Stromal cell of bone marrow (primary cell): Measurements from ENCODE around the gene PIEZO1.
"Not testable (repeated sequence)": the region's sequence is repeated elsewhere in the genome, so short reads cannot be mapped to it uniquely, and the experiment has no call there.

Experiments
- DNase-seq: peaks from one replicate; pipeline ENCODE4 v3.0.0-alpha.2; 2012; ENCODE audit warnings: low read depth

Gene PIEZO1

GRCh38 chr16:88805340-88805715, 20.3 kb upstream of the PIEZO1 start:
- DNase-seq = no peak

- DNase-seq = no peak
These were observed 19.7 kb upstream of the PIEZO1 start for GRCh38 chr16:88804552-88805339.

- DNase-seq = no peak
These were observed 19.1 kb upstream of the PIEZO1 start for GRCh38 chr16:88804173-88804551.

GRCh38 chr16:88803264-88803987, 18.4 kb upstream of the PIEZO1 start, which contains the start of gene CDT1:
CDT1 (plus strand) TSS chr16:88803789; CDS start chr16:88803832, 43 bp downstream.
- peak; percentile 56 for DNase-seq

GRCh38 chr16:88800277-88800592, 15.2 kb upstream of the PIEZO1 start:
- no peak for DNase-seq

- DNase-seq = no peak
These were observed 14.7 kb upstream of the PIEZO1 start for GRCh38 chr16:88799569-88800276.

GRCh38 chr16:88798772-88799455, 13.9 kb upstream of the PIEZO1 start:
- no peak for DNase-seq

- no peak for DNase-seq
These were observed 13.1 kb upstream of the PIEZO1 start for GRCh38 chr16:88798073-88798472.

- DNase-seq = no peak
These were observed 11.3 kb upstream of the PIEZO1 start for GRCh38 chr16:88796278-88796677.

GRCh38 chr16:88793251-88793954, 8.4 kb upstream of the PIEZO1 start:
- DNase-seq = no peak

GRCh38 chr16:88792668-88793250, 7.7 kb upstream of the PIEZO1 start:
- DNase-seq = no peak

- no peak for DNase-seq
These were observed 7.1 kb upstream of the PIEZO1 start for GRCh38 chr16:88792078-88792550.

GRCh38 chr16:88790312-88791211, 5.5 kb upstream of the PIEZO1 start:
- no peak for DNase-seq

GRCh38 chr16:88789594-88789993, 4.6 kb upstream of the PIEZO1 start:
- no peak for DNase-seq

- DNase-seq = not testable (repeated sequence)
These were observed 3.7 kb upstream of the PIEZO1 start for GRCh38 chr16:88788749-88789148.

- no peak for DNase-seq
These were observed 2.7 kb upstream of the PIEZO1 start for GRCh38 chr16:88787579-88788314.

- no peak for DNase-seq
These were observed 239 bp downstream of the PIEZO1 start for GRCh38 chr16:88784856-88785105.

GRCh38 chr16:88784074-88784855, 755 bp downstream of the PIEZO1 start:
- DNase-seq = peak; percentile 76
